22Rv1 (cell line): Measurements from ENCODE around the gene ADAM12.

Source experiments
- H3K27ac ChIP-seq: fragments of 450-650 bp; 2 replicates; pipeline ENCODE4 v1.5.1; 2017
- CTCF ChIP-seq: fragments of 450-650 bp; IDR thresholded peaks from 2 replicates; pipeline ENCODE4 v1.5.1; 2017; ENCODE audit warnings: mild to moderate bottlenecking
- ZFX ChIP-seq: fragments of 450-650 bp; IDR thresholded peaks from 2 replicates; pipeline ENCODE4 v1.6.1; 2017; ENCODE audit warnings: antibody characterized with exemption, borderline replicate concordance

Gene ADAM12

GRCh38 chr10:126373147-126373546 is 15.1 kb downstream of the ADAM12 start:
- H3K27ac ChIP-seq, result no peak overlapping the region
- no peak for TF ChIP-seq ZFX
- no peak for TF ChIP-seq CTCF

- TF ChIP-seq ZFX (no peak), CTCF (no peak)
- H3K27ac ChIP-seq, result no peak overlapping the region
These were observed 15.9 kb downstream of the ADAM12 start for GRCh38 chr10:126372396-126372795.

GRCh38 chr10:126369125-126369710 is 19.1 kb downstream of the ADAM12 start:
- H3K27ac ChIP-seq, result no peak overlapping the region
- no peak for TF ChIP-seq CTCF
- TF ChIP-seq ZFX, result no peak

GRCh38 chr10:126357169-126357568 is 31.1 kb downstream of the ADAM12 start:
- TF ChIP-seq CTCF, result no peak

GRCh38 chr10:126353666-126354065 is 34.6 kb downstream of the ADAM12 start:
- no peak overlapping the region for H3K27ac ChIP-seq

More at GRCh38 chr10:126357169-126357568, 31.1 kb downstream of the ADAM12 start:
- H3K27ac ChIP-seq, result no peak overlapping the region

GRCh38 chr10:126352453-126352852 is 35.8 kb downstream of the ADAM12 start:
- TF ChIP-seq CTCF (no peak), ZFX (no peak)
- no peak overlapping the region for H3K27ac ChIP-seq

More at GRCh38 chr10:126353666-126354065, 34.6 kb downstream of the ADAM12 start:
- TF ChIP-seq CTCF, result no peak
- TF ChIP-seq ZFX, result no peak

- no peak for TF ChIP-seq CTCF
- TF ChIP-seq ZFX, result no peak
- no peak overlapping the region for H3K27ac ChIP-seq
These were observed 37.3 kb downstream of the ADAM12 start for GRCh38 chr10:126351021-126351420.
